ENCODE measurements around the gene KMT5B. TPM values are rescaled to one million over a fixed set of nuclear protein-coding genes. Genes with fewer than 3 reads are reported as not detected.

The KMT5B gene
- total RNA-seq, 1 donor from 2014 or later: 39.7 TPM

GRCh38 chr11:68141246-68142027 lies 71.7 kb downstream of the KMT5B start:
- H3K4me1 ChIP-seq (ENCODE audit: control insufficient read depth in 3 of 3, insufficient read depth in 3 of 3, low read length in 3 of 3): peaks cover 3 to 6% (median 5%) of the 10 kb centered on the region in 3 donors
- H3K27me3 ChIP-seq (ENCODE audit: control insufficient read depth in 3 of 3, insufficient read depth in 3 of 3, low read length in 3 of 3): peaks cover 0 to 3% (median 0%) of the 10 kb centered on the region in 3 donors
- H3K4me3 ChIP-seq (ENCODE audit: low read length in 3 of 3): no peak overlapping the region
- no peak overlapping the region for H3K27ac ChIP-seq (ENCODE audit: low read depth, low read length)
- H3K36me3 ChIP-seq (ENCODE audit: control insufficient read depth in 3 of 3, insufficient read depth in 3 of 3, low read length in 3 of 3): no peaks in the 10 kb centered on the region
- H3K9ac ChIP-seq (ENCODE audit: low read depth in 1 of 3, low read length in 3 of 3): no peak overlapping the region
- no peaks in the 10 kb centered on the region for H3K9me3 ChIP-seq (ENCODE audit: control insufficient read depth in 3 of 3, low read length in 3 of 3)

GRCh38 chr11:68140496-68141245 lies 72.4 kb downstream of the KMT5B start:
- Histone ChIP-seq H3K36me3 (ENCODE audit: control insufficient read depth in 3 of 3, insufficient read depth in 3 of 3, low read length in 3 of 3) (no peaks in the 10 kb centered on the region), H3K27me3 (ENCODE audit: control insufficient read depth in 3 of 3, insufficient read depth in 3 of 3, low read length in 3 of 3) (no peaks in the 10 kb centered on the region), H3K9ac (ENCODE audit: low read depth in 1 of 3, low read length in 3 of 3) (no peak overlapping the region), H3K4me3 (ENCODE audit: low read length in 3 of 3) (no peak overlapping the region), H3K4me1 (ENCODE audit: control insufficient read depth in 3 of 3, insufficient read depth in 3 of 3, low read length in 3 of 3) (peaks cover 0 to 2% (median 0%) of the 10 kb centered on the region in 3 donors), H3K27ac (ENCODE audit: low read depth, low read length) (no peak overlapping the region), H3K9me3 (ENCODE audit: control insufficient read depth in 3 of 3, low read length in 3 of 3) (no peaks in the 10 kb centered on the region)

- H3K4me3 ChIP-seq (ENCODE audit: low read length in 3 of 3): no peak overlapping the region
Measured at GRCh38 chr11:68138237-68138636, 74.9 kb downstream of the KMT5B start.

GRCh38 chr11:68137833-68138232 lies 75.3 kb downstream of the KMT5B start:
- Histone ChIP-seq H3K27me3 (ENCODE audit: control insufficient read depth in 3 of 3, insufficient read depth in 3 of 3, low read length in 3 of 3) (no peaks in the 10 kb centered on the region), H3K9me3 (ENCODE audit: control insufficient read depth in 3 of 3, low read length in 3 of 3) (no peaks in the 10 kb centered on the region), H3K9ac (ENCODE audit: low read depth in 1 of 3, low read length in 3 of 3) (no peak overlapping the region), H3K4me1 (ENCODE audit: control insufficient read depth in 3 of 3, insufficient read depth in 3 of 3, low read length in 3 of 3) (no peaks in the 10 kb centered on the region), H3K36me3 (ENCODE audit: control insufficient read depth in 3 of 3, insufficient read depth in 3 of 3, low read length in 3 of 3) (no peaks in the 10 kb centered on the region), H3K4me3 (ENCODE audit: low read length in 3 of 3) (no peak overlapping the region), H3K27ac (ENCODE audit: low read depth, low read length) (no peak overlapping the region)

More at GRCh38 chr11:68138237-68138636, 74.9 kb downstream of the KMT5B start:
- no peak overlapping the region for H3K9ac ChIP-seq (ENCODE audit: low read depth in 1 of 3, low read length in 3 of 3)
- H3K27me3 ChIP-seq (ENCODE audit: control insufficient read depth in 3 of 3, insufficient read depth in 3 of 3, low read length in 3 of 3): no peaks in the 10 kb centered on the region
- no peaks in the 10 kb centered on the region for H3K36me3 ChIP-seq (ENCODE audit: control insufficient read depth in 3 of 3, insufficient read depth in 3 of 3, low read length in 3 of 3)
- no peaks in the 10 kb centered on the region for H3K9me3 ChIP-seq (ENCODE audit: control insufficient read depth in 3 of 3, low read length in 3 of 3)
- H3K27ac ChIP-seq (ENCODE audit: low read depth, low read length): no peak overlapping the region
- H3K4me1 ChIP-seq (ENCODE audit: control insufficient read depth in 3 of 3, insufficient read depth in 3 of 3, low read length in 3 of 3): no peaks in the 10 kb centered on the region

GRCh38 chr11:68136866-68137265 lies 76.2 kb downstream of the KMT5B start:
- no peak overlapping the region for H3K4me3 ChIP-seq (ENCODE audit: low read length in 3 of 3)
- no peaks in the 10 kb centered on the region for H3K4me1 ChIP-seq (ENCODE audit: control insufficient read depth in 3 of 3, insufficient read depth in 3 of 3, low read length in 3 of 3)
- H3K27me3 ChIP-seq (ENCODE audit: control insufficient read depth in 3 of 3, insufficient read depth in 3 of 3, low read length in 3 of 3): no peaks in the 10 kb centered on the region
- H3K9ac ChIP-seq (ENCODE audit: low read depth in 1 of 3, low read length in 3 of 3): no peak overlapping the region
- no peaks in the 10 kb centered on the region for H3K36me3 ChIP-seq (ENCODE audit: control insufficient read depth in 3 of 3, insufficient read depth in 3 of 3, low read length in 3 of 3)
- H3K9me3 ChIP-seq (ENCODE audit: control insufficient read depth in 3 of 3, low read length in 3 of 3): no peaks in the 10 kb centered on the region
- no peak overlapping the region for H3K27ac ChIP-seq (ENCODE audit: low read depth, low read length)

- H3K9ac ChIP-seq (ENCODE audit: low read depth in 1 of 3, low read length in 3 of 3): no peak overlapping the region
- no peaks in the 10 kb centered on the region for H3K4me1 ChIP-seq (ENCODE audit: control insufficient read depth in 3 of 3, insufficient read depth in 3 of 3, low read length in 3 of 3)
- no peak overlapping the region for H3K4me3 ChIP-seq (ENCODE audit: low read length in 3 of 3)
- no peak overlapping the region for H3K27ac ChIP-seq (ENCODE audit: low read depth, low read length)
- no peaks in the 10 kb centered on the region for H3K36me3 ChIP-seq (ENCODE audit: control insufficient read depth in 3 of 3, insufficient read depth in 3 of 3, low read length in 3 of 3)
- H3K27me3 ChIP-seq (ENCODE audit: control insufficient read depth in 3 of 3, insufficient read depth in 3 of 3, low read length in 3 of 3): no peaks in the 10 kb centered on the region
- no peaks in the 10 kb centered on the region for H3K9me3 ChIP-seq (ENCODE audit: control insufficient read depth in 3 of 3, low read length in 3 of 3)
Measured at GRCh38 chr11:68135161-68135560, 77.9 kb downstream of the KMT5B start.

GRCh38 chr11:68133761-68134160 lies 79.3 kb downstream of the KMT5B start:
- no peak overlapping the region for H3K9ac ChIP-seq (ENCODE audit: low read depth in 1 of 3, low read length in 3 of 3)
- H3K27me3 ChIP-seq (ENCODE audit: control insufficient read depth in 3 of 3, insufficient read depth in 3 of 3, low read length in 3 of 3): no peaks in the 10 kb centered on the region
- no peak overlapping the region for H3K4me3 ChIP-seq (ENCODE audit: low read length in 3 of 3)
- no peak overlapping the region for H3K27ac ChIP-seq (ENCODE audit: low read depth, low read length)
- no peaks in the 10 kb centered on the region for H3K36me3 ChIP-seq (ENCODE audit: control insufficient read depth in 3 of 3, insufficient read depth in 3 of 3, low read length in 3 of 3)
- H3K9me3 ChIP-seq (ENCODE audit: control insufficient read depth in 3 of 3, low read length in 3 of 3): no peaks in the 10 kb centered on the region
- peaks cover under 1 to 4% (median 2%) of the 10 kb centered on the region in 3 donors for H3K4me1 ChIP-seq (ENCODE audit: control insufficient read depth in 3 of 3, insufficient read depth in 3 of 3, low read length in 3 of 3)

GRCh38 chr11:68130121-68130520 lies 83.0 kb downstream of the KMT5B start:
- Histone ChIP-seq H3K9ac (ENCODE audit: low read depth in 1 of 3, low read length in 3 of 3) (no peak overlapping the region), H3K4me1 (ENCODE audit: control insufficient read depth in 3 of 3, insufficient read depth in 3 of 3, low read length in 3 of 3) (peaks cover 3 to 10% (median 7%) of the 10 kb centered on the region in 3 donors), H3K36me3 (ENCODE audit: control insufficient read depth in 3 of 3, insufficient read depth in 3 of 3, low read length in 3 of 3) (no peaks in the 10 kb centered on the region), H3K27ac (ENCODE audit: low read depth, low read length) (no peak overlapping the region), H3K27me3 (ENCODE audit: control insufficient read depth in 3 of 3, insufficient read depth in 3 of 3, low read length in 3 of 3) (no peaks in the 10 kb centered on the region), H3K9me3 (ENCODE audit: control insufficient read depth in 3 of 3, low read length in 3 of 3) (no peaks in the 10 kb centered on the region), H3K4me3 (ENCODE audit: low read length in 3 of 3) (no peak overlapping the region)

GRCh38 chr11:68128682-68129327 lies 84.3 kb downstream of the KMT5B start:
- Histone ChIP-seq H3K36me3 (ENCODE audit: control insufficient read depth in 3 of 3, insufficient read depth in 3 of 3, low read length in 3 of 3) (no peaks in the 10 kb centered on the region), H3K27me3 (ENCODE audit: control insufficient read depth in 3 of 3, insufficient read depth in 3 of 3, low read length in 3 of 3) (no peaks in the 10 kb centered on the region), H3K4me3 (ENCODE audit: low read length in 3 of 3) (peak overlapping the region; percentile 62 to 67 (median 63)), H3K9ac (ENCODE audit: low read depth in 1 of 3, low read length in 3 of 3) (peak overlapping the region; percentile 2 to 70 (median 57)), H3K9me3 (ENCODE audit: control insufficient read depth in 3 of 3, low read length in 3 of 3) (no peaks in the 10 kb centered on the region), H3K27ac (ENCODE audit: low read depth, low read length) (no peak overlapping the region), H3K4me1 (ENCODE audit: control insufficient read depth in 3 of 3, insufficient read depth in 3 of 3, low read length in 3 of 3) (peaks cover 3 to 10% (median 7%) of the 10 kb centered on the region in 3 donors)

Data from skeletal muscle tissue (tissue), 4 donors.